SU-DHL-6 (cell line): ENCODE data around the gene DLG4.

Experiments used
- H2AFZ ChIP-seq: fragments of 200-600 bp; sonication (generic); 2 replicates; pipeline ENCODE4 v1.6.1; 2014; ENCODE audit warnings: low read depth, mild to moderate bottlenecking, moderate library complexity, mixed read lengths, antibody characterized with exemption, low read length; ENCODE audit not compliant: severe bottlenecking
- H3F3A ChIP-seq: fragments of 200-600 bp; shearing (Covaris generic); 2 replicates; pipeline ENCODE4 v1.6.0; 2016; ENCODE audit warnings: antibody characterized with exemption, mild to moderate bottlenecking; ENCODE audit not compliant: insufficient read depth
- H3K27ac ChIP-seq: fragments of 200-600 bp; sonication (generic); 2 replicates; pipeline ENCODE4 v1.5.1; 2016; ENCODE audit warnings: low read depth, mild to moderate bottlenecking, low read length, moderate library complexity, mixed read lengths
- H3K27me3 ChIP-seq: fragments of 200-600 bp; sonication (generic), shearing (Covaris generic); 2 replicates; pipeline ENCODE4 v1.6.0; 2014; ENCODE audit warnings: mild to moderate bottlenecking, low read length
- H3K36me3 ChIP-seq: fragments of 200-600 bp; sonication (generic); 2 replicates; pipeline ENCODE4 v1.6.1; 2014; ENCODE audit warnings: mild to moderate bottlenecking, low read length, mixed read lengths
- H3K4me2 ChIP-seq: fragments of 300-600, 200-600 bp; shearing (Covaris generic), sonication (generic); 2 replicates; pipeline ENCODE4 v1.6.0; 2014; ENCODE audit warnings: low read length, low read depth, mild to moderate bottlenecking; ENCODE audit not compliant: poor library complexity, severe bottlenecking
- H3K4me3 ChIP-seq: fragments of 200-600 bp; sonication (generic); 2 replicates; pipeline ENCODE4 v1.5.1; 2014; ENCODE audit warnings: antibody characterized with exemption, low read length, mild to moderate bottlenecking, mixed read lengths; ENCODE audit not compliant: insufficient read depth, poor library complexity, severe bottlenecking
- H3K79me2 ChIP-seq: fragments of 200-600 bp; sonication (generic); 2 replicates; pipeline ENCODE4 v1.6.1; 2014; ENCODE audit warnings: mild to moderate bottlenecking, low read length, moderate library complexity; ENCODE audit not compliant: insufficient read depth
- H3K9ac ChIP-seq: fragments of 200-600 bp; sonication (generic); 2 replicates; pipeline ENCODE4 v1.7.0; 2014; ENCODE audit warnings: mild to moderate bottlenecking, low read length
- H3K9me2 ChIP-seq: fragments of 200-600 bp; sonication (generic); replicated peaks from 2 replicates; pipeline ENCODE4 v1.6.1; 2014; ENCODE audit warnings: low read length; ENCODE audit not compliant: insufficient read depth
- H3K9me3 ChIP-seq: fragments of 200-600 bp; sonication (generic); 2 replicates; pipeline ENCODE4 v1.6.1; 2014; ENCODE audit warnings: low read length, mixed read lengths; ENCODE audit not compliant: insufficient read depth
- H4K20me1 ChIP-seq: fragments of 200-600 bp; sonication (generic); 2 replicates; pipeline ENCODE4 v1.6.1; 2014; ENCODE audit warnings: low read depth, mild to moderate bottlenecking, antibody characterized with exemption, low read length, moderate library complexity, mixed read lengths
- EZH2phosphoT487 ChIP-seq: fragments of 200-600 bp; sonication (generic), shearing (Covaris generic); conservative IDR thresholded peaks from 2 replicates; pipeline ENCODE4 v1.6.1; 2018; ENCODE audit warnings: mild to moderate bottlenecking, antibody characterized with exemption, low read length, moderate library complexity, mixed read lengths
- TF ChIP-seq, protein P1 (sequence below): fragments of 200-600 bp; sonication (generic); IDR thresholded peaks from one replicate; pipeline ENCODE4 v1.5.1; 2017; ENCODE audit warnings: antibody characterized with exemption, mild to moderate bottlenecking, low read length, moderate library complexity; ENCODE audit not compliant: insufficient read depth, poor library complexity, severe bottlenecking

Gene DLG4

DNA sequence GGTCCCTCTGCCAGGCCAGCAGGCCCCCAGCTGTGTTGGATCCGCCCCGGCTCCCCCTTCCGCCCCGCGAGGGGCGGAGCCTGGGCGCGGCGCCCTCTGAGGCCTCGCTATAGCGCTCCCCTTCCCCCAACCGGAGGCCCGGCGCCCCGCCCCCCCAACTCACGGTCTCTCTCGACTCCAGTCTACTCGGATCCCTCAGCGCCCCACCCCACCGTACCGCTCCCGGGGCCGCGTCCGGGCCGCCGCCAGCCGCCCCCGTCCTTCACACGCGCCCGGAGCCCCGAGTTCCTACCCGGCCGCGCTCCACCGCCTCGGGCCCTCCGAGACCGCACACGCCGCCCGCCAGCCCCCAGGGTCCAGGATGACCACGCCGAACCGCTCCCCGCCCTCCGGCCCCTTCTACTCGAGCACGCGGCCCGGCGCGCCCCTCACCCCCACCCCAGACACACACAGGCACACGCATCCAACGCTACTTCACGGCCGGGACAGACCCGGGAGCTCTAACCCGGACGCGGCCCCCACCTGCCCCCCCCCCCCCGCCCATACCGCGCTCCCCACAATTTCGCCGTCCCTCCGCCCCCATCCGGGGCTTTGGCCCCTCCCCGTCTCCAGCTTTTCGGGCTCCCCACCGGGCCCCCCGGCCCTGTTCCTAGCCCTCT is 18.3 kb upstream of the DLG4 start:
- Histone ChIP-seq H3K9me2 (no peaks in the 10 kb centered on the region), H3K4me2 (peak overlapping the region; percentile 67), H3K79me2 (peaks cover 42% of the 10 kb centered on the region), H4K20me1 (peaks cover 6% of the 10 kb centered on the region; the same call in 1 of the 2 replicates), H3F3A (peaks cover 49% of the 10 kb centered on the region), H2AFZ (no peak overlapping the region), H3K9me3 (no peaks in the 10 kb centered on the region), H3K27me3 (no peaks in the 10 kb centered on the region), H3K36me3 (0 out of 2 replicates have a peak, but pooled peaks cover 3% of the 10 kb centered on the region), H3K4me3 (peak overlapping the region; percentile 98), H3K27ac (peak overlapping the region; percentile 93), H3K9ac (peak overlapping the region; percentile 100)
- no peak for TF ChIP-seq EZH2phosphoT487
- TF ChIP-seq, protein P1, sequence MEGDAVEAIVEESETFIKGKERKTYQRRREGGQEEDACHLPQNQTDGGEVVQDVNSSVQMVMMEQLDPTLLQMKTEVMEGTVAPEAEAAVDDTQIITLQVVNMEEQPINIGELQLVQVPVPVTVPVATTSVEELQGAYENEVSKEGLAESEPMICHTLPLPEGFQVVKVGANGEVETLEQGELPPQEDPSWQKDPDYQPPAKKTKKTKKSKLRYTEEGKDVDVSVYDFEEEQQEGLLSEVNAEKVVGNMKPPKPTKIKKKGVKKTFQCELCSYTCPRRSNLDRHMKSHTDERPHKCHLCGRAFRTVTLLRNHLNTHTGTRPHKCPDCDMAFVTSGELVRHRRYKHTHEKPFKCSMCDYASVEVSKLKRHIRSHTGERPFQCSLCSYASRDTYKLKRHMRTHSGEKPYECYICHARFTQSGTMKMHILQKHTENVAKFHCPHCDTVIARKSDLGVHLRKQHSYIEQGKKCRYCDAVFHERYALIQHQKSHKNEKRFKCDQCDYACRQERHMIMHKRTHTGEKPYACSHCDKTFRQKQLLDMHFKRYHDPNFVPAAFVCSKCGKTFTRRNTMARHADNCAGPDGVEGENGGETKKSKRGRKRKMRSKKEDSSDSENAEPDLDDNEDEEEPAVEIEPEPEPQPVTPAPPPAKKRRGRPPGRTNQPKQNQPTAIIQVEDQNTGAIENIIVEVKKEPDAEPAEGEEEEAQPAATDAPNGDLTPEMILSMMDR: no peak

DNA sequence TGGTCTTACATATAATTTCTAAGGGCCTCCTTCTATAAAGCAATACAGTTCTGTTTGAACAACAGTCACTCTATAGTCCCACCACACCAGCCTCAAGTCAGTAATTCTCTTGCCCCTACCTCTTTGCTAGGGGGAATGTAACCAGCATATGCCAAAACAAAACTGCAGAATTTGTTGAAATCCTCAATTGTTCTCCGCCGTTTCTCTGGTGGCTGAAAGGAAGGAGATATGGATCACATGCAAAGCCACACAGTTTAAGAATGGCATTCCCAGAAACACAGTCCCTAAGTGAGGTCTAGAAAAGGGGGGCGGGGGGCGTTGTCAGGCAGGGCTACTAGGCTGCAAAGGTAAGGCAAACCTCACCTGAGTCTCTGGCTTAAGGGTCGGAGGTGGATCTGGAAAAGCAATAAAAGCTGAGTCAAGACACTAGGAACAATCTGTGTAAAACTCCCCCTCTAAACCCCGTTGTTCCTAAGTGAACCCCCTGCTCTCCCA is 17.7 kb upstream of the DLG4 start:
- H3K4me3 ChIP-seq: peak overlapping the region; percentile 98
- no peaks in the 10 kb centered on the region for H3K27me3 ChIP-seq
- TF ChIP-seq, protein P1: no peak
- no peak for TF ChIP-seq EZH2phosphoT487
- no peaks in the 10 kb centered on the region for H3K9me2 ChIP-seq
- no peak overlapping the region for H2AFZ ChIP-seq
- H3K27ac ChIP-seq: peak overlapping the region; percentile 93
- H3K9me3 ChIP-seq: no peaks in the 10 kb centered on the region
- peaks cover 49% of the 10 kb centered on the region for H3F3A ChIP-seq
- 0 out of 2 replicates have a peak, but pooled peaks cover 3% of the 10 kb centered on the region for H3K36me3 ChIP-seq
- peak overlapping the region; percentile 59 for H3K4me2 ChIP-seq
- H3K79me2 ChIP-seq: peaks cover 48% of the 10 kb centered on the region
- H4K20me1 ChIP-seq: peaks cover 6% of the 10 kb centered on the region; the same call in 1 of the 2 replicates
- H3K9ac ChIP-seq: peak overlapping the region; percentile 100

DNA sequence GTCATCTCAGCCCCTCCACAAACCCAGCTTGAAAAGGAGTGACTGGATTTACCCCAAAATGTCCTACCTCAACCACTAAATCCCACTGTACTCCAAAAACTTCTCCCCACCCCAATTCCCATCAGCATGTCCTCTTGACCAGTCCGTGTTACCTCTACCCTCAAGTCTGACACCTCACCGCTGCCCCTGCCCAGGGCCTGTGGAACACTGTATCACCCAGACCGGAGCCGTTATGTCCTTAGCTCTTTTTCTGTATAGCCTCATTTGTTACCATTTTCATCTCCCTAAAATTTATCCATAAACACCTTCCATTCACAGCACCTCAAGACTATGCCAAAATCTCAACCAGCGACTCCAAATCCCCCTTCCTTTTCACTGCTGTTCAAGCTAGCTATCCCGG is 17.2 kb upstream of the DLG4 start:
- 0 out of 2 replicates have a peak, but pooled peaks cover 3% of the 10 kb centered on the region for H3K36me3 ChIP-seq
- no peaks in the 10 kb centered on the region for H3K9me3 ChIP-seq
- H3K79me2 ChIP-seq: peaks cover 49% of the 10 kb centered on the region
- H2AFZ ChIP-seq: no peak overlapping the region
- H3K4me3 ChIP-seq: no peak overlapping the region
- H3K9ac ChIP-seq: no peak overlapping the region
- H3K27ac ChIP-seq: 0 out of 2 replicates have a peak overlapping the region, but pooled peaks have one; percentile 93
- peaks cover 6% of the 10 kb centered on the region; the same call in 1 of the 2 replicates for H4K20me1 ChIP-seq
- H3K4me2 ChIP-seq: no peak overlapping the region
- no peaks in the 10 kb centered on the region for H3K9me2 ChIP-seq
- H3F3A ChIP-seq: peaks cover 47% of the 10 kb centered on the region
- no peaks in the 10 kb centered on the region for H3K27me3 ChIP-seq
- TF ChIP-seq, protein P1: no peak
- no peak for TF ChIP-seq EZH2phosphoT487
